H9 (cell line): ENCODE data around the gene AWAT2. TPM values are rescaled to one million over a fixed set of nuclear protein-coding genes. Genes with fewer than 3 reads are reported as not detected.

Source experiments
- DNase-seq: peaks from one replicate; pipeline ENCODE4 v3.0.0-alpha.2; 2017
- H2AFZ ChIP-seq: one replicate; pipeline ENCODE4 v1.6.1; 2013; ENCODE audit warnings: mild to moderate bottlenecking, low read length, control low read depth, moderate library complexity
- H2AK5ac ChIP-seq: 2 replicates; pipeline ENCODE4 v1.6.1; 2013; ENCODE audit warnings: low read length, control low read depth, mixed read lengths; ENCODE audit not compliant: insufficient read length
- H2BK120ac ChIP-seq: one replicate; pipeline ENCODE4 v1.6.1; 2013; ENCODE audit warnings: low read depth, mild to moderate bottlenecking, low read length, control low read depth, inconsistent platforms; ENCODE audit not compliant: poor library complexity, severe bottlenecking
- H2BK12ac ChIP-seq: 2 replicates; pipeline ENCODE4 v1.6.1; 2013; ENCODE audit warnings: low read length, control low read depth, mixed read lengths, low read depth; ENCODE audit not compliant: insufficient read length
- H2BK15ac ChIP-seq: 2 replicates; pipeline ENCODE4 v1.6.1; 2013; ENCODE audit warnings: low read depth, low read length, control low read depth
- H2BK20ac ChIP-seq: one replicate; pipeline ENCODE4 v1.6.1; 2013; ENCODE audit warnings: low read depth, mild to moderate bottlenecking, low read length, control low read depth, inconsistent platforms; ENCODE audit not compliant: poor library complexity, severe bottlenecking
- H2BK5ac ChIP-seq: 2 replicates; pipeline ENCODE4 v1.6.1; 2013; ENCODE audit warnings: low read length, control low read depth, mixed read lengths; ENCODE audit not compliant: insufficient read length
- H3K14ac ChIP-seq: 2 replicates; pipeline ENCODE4 v1.6.1; 2013; ENCODE audit warnings: low read length, control low read depth; ENCODE audit not compliant: insufficient read depth
- H3K18ac ChIP-seq: 2 replicates; pipeline ENCODE4 v1.6.1; 2013; ENCODE audit warnings: low read depth, mild to moderate bottlenecking, mixed read lengths, low read length, control low read depth; ENCODE audit not compliant: insufficient read length
- H3K23ac ChIP-seq: 2 replicates; pipeline ENCODE4 v1.6.1; 2013; ENCODE audit warnings: low read length, control low read depth, mixed read lengths, low read depth; ENCODE audit not compliant: insufficient read length
- H3K23me2 ChIP-seq: 2 replicates; pipeline ENCODE4 v1.6.1; 2013; ENCODE audit warnings: low read depth, mild to moderate bottlenecking, mixed read lengths, low read length, control low read depth; ENCODE audit not compliant: insufficient read length, poor library complexity, severe bottlenecking
- H3K27ac ChIP-seq: 2 replicates; pipeline ENCODE4 v1.5.1; 2013; ENCODE audit warnings: low read length, control low read depth, mixed read lengths, low read depth; ENCODE audit not compliant: insufficient read length
- H3K27me3 ChIP-seq: 2 replicates; pipeline ENCODE4 v1.6.1; 2013; ENCODE audit warnings: low read length, control low read depth, inconsistent platforms; ENCODE audit not compliant: insufficient read depth
- H3K4ac ChIP-seq: 2 replicates; pipeline ENCODE4 v1.6.1; 2013; ENCODE audit warnings: low read depth, mild to moderate bottlenecking, control low read depth, inconsistent platforms, low read length, moderate library complexity
- H3K4me1 ChIP-seq: 2 replicates; pipeline ENCODE4 v1.6.1; 2013; ENCODE audit warnings: low read length, control low read depth, inconsistent platforms; ENCODE audit not compliant: insufficient read depth
- H3K4me2 ChIP-seq: 2 replicates; pipeline ENCODE4 v1.6.1; 2013; ENCODE audit warnings: low read length, control low read depth, mixed read lengths; ENCODE audit not compliant: insufficient read length, insufficient read depth
- H3K56ac ChIP-seq: 2 replicates; pipeline ENCODE4 v1.6.1; 2013; ENCODE audit warnings: low read depth, mild to moderate bottlenecking, mixed read lengths, low read length, control low read depth; ENCODE audit not compliant: insufficient read length
- H3K79me1 ChIP-seq: 2 replicates; pipeline ENCODE4 v1.6.1; 2013; ENCODE audit warnings: low read depth, mild to moderate bottlenecking, moderate library complexity, low read length, control low read depth, inconsistent platforms; ENCODE audit not compliant: insufficient read depth, poor library complexity, severe bottlenecking
- H3K79me2 ChIP-seq: 2 replicates; pipeline ENCODE4 v1.6.1; 2013; ENCODE audit warnings: low read length, control low read depth, inconsistent platforms; ENCODE audit not compliant: insufficient read depth
- H3K9ac ChIP-seq: 2 replicates; pipeline ENCODE4 v1.6.1; 2013; ENCODE audit warnings: low read length, control low read depth, mixed read lengths; ENCODE audit not compliant: insufficient read length; ENCODE audit errors: extremely low read depth
- H3K9me3 ChIP-seq: one replicate; pipeline ENCODE4 v1.6.1; 2013; ENCODE audit warnings: low read depth, low read length, inconsistent platforms; ENCODE audit not compliant: control insufficient read depth
- H3T11ph ChIP-seq: one replicate; pipeline ENCODE4 v1.6.1; 2013; ENCODE audit warnings: mild to moderate bottlenecking, low read length, control low read depth, inconsistent platforms
- H4K20me1 ChIP-seq: one replicate; pipeline ENCODE4 v1.6.1; 2013; ENCODE audit not compliant: control insufficient read depth, insufficient read length, insufficient read depth
- H4K5ac ChIP-seq: 2 replicates; pipeline ENCODE4 v1.6.1; 2013; ENCODE audit warnings: low read depth, mild to moderate bottlenecking, mixed read lengths, low read length, control low read depth; ENCODE audit not compliant: insufficient read length
- H4K8ac ChIP-seq: replicated peaks from 2 replicates; pipeline ENCODE4 v1.6.1; 2013; ENCODE audit warnings: low read length, control low read depth, mixed read lengths, low read depth; ENCODE audit not compliant: insufficient read length
- H4K91ac ChIP-seq: 2 replicates; pipeline ENCODE4 v1.6.1; 2013; ENCODE audit warnings: low read depth, mild to moderate bottlenecking, moderate library complexity, mixed read lengths, low read length, control low read depth; ENCODE audit not compliant: insufficient read length
- H3K27ac Mint-ChIP-seq, 3 experiments: 2 replicates in 2 of 3; 3 replicates in 1 of 3; pipeline ENCODE4 v1.8.0; 2020 to 2021; ENCODE audit warnings: mixed read lengths in 3 of 3, mild to moderate bottlenecking in 1 of 3, moderate library complexity in 1 of 3
- H3K27me3 Mint-ChIP-seq: 2 replicates; pipeline ENCODE4 v1.8.0; 2021; ENCODE audit warnings: low read depth, mild to moderate bottlenecking, moderate library complexity, mixed read lengths
- H3K36me3 Mint-ChIP-seq, 3 experiments: 2 replicates in 2 of 3; 3 replicates in 1 of 3; pipeline ENCODE4 v1.8.0; 2020 to 2021; ENCODE audit warnings: low read depth in 3 of 3, mixed read lengths in 3 of 3; ENCODE audit not compliant: insufficient read depth in 1 of 3
- H3K4me1 Mint-ChIP-seq, 2 experiments: 2 replicates each; pipeline ENCODE4 v1.8.0; 2020; ENCODE audit warnings: mixed read lengths in 2 of 2
- H3K4me3 Mint-ChIP-seq, 2 experiments: 2 replicates in 1 of 2; 3 replicates in 1 of 2; pipeline ENCODE4 v1.8.0; 2020 to 2021; ENCODE audit warnings: mild to moderate bottlenecking in 2 of 2, mixed read lengths in 2 of 2, moderate library complexity in 1 of 2
- H3K9me3 Mint-ChIP-seq, 2 experiments: 2 replicates in 1 of 2; 3 replicates in 1 of 2; pipeline ENCODE4 v1.8.0; 2020; ENCODE audit warnings: mild to moderate bottlenecking in 2 of 2, mixed read lengths in 2 of 2, moderate library complexity in 1 of 2
- WGBS: extraction: QIAGEN DNeasy Blood & Tissue Kit; methylation state at CpG from one replicate; pipeline ENCODE4 v1.1.7; 2013; ENCODE audit warnings: missing lambda C conversion rate, low lambda C conversion rate, mixed read lengths; ENCODE audit not compliant: insufficient read length; ENCODE audit errors: extremely low coverage; 5-methylcytosine and 5-hydroxymethylcytosine counted together
- total RNA-seq: library from RNA; stranded (reverse); gene quantifications from 2 replicates; pipeline ENCODE4 v1.2.1, GENCODE V29; 2021
- TF ChIP-seq, protein P1 (sequence below): fragments of 200-600 bp; sonication (generic); conservative IDR thresholded peaks from 3 replicates; pipeline ENCODE4 v1.8.0; 2021; ENCODE audit warnings: antibody characterized with exemption, mild to moderate bottlenecking

The AWAT2 gene
- total RNA-seq, 1 experiment from 2014 or later = not detected

DNA sequence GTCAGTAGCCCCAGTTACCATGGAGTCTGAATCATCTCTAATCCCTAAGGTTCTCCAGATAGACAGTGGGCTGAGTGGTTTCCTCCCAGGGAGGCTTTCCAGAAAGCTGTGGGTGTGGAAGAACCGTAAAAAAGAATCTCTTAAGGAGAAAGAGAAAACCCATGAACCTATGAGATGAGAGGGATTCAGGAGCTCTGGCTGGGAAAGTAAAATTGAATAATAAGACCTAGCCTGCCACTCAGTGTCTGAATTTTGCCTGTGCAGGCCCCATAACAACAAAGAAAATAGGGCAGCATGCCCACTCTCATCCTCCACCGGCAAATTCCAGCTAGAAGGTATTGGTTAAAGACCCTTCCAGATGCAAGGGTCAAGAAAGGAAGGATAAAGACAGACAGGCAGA is 16.9 kb downstream of the AWAT2 start:
- DNase-seq = no peak
- H2BK120ac ChIP-seq = no peak overlapping the region
- no peaks in the 10 kb centered on the region; the same call in 1 of the 2 replicates for H3K27me3 Mint-ChIP-seq

More for the DNA sequence above, 16.9 kb downstream of the AWAT2 start:
- H3K36me3 Mint-ChIP-seq = peaks cover 0 to 12% (median 3%) of the 10 kb centered on the region in 3 experiments; a peak in 2 of 7 replicates
- Histone ChIP-seq H2BK5ac (no peak overlapping the region), H2AK5ac (no peak overlapping the region), H2BK20ac (no peak overlapping the region), H4K5ac (no peak overlapping the region), H3K4me1 (no peaks in the 10 kb centered on the region), H3K23me2 (no peaks in the 10 kb centered on the region), H3K4ac (no peak overlapping the region), H3K27me3 (no peaks in the 10 kb centered on the region), H4K91ac (no peak overlapping the region), H4K20me1 (no peaks in the 10 kb centered on the region), H3K56ac (no peak overlapping the region), H3K9me3 (peaks cover 32% of the 10 kb centered on the region), H4K8ac (no peak overlapping the region), H3T11ph (no peak overlapping the region), H3K18ac (no peak overlapping the region), H2BK12ac (no peak overlapping the region), H3K14ac (no peak overlapping the region), H2AFZ (no peak overlapping the region), H3K9ac (no peak overlapping the region), H3K4me2 (no peak overlapping the region), H3K79me1 (no peaks in the 10 kb centered on the region), H3K27ac (no peak overlapping the region), H3K23ac (no peak overlapping the region), H2BK15ac (no peak overlapping the region), H3K79me2 (no peaks in the 10 kb centered on the region)
- no CpG with 5 or more reads among the region's 2 CpGs for WGBS
- H3K4me1 Mint-ChIP-seq = peaks cover 9 to 10% of the 10 kb centered on the region in 2 experiments; a peak in 3 of 4 replicates
- peaks cover 58 to 74% of the 10 kb centered on the region in 2 experiments for H3K9me3 Mint-ChIP-seq
- TF ChIP-seq, protein P1, sequence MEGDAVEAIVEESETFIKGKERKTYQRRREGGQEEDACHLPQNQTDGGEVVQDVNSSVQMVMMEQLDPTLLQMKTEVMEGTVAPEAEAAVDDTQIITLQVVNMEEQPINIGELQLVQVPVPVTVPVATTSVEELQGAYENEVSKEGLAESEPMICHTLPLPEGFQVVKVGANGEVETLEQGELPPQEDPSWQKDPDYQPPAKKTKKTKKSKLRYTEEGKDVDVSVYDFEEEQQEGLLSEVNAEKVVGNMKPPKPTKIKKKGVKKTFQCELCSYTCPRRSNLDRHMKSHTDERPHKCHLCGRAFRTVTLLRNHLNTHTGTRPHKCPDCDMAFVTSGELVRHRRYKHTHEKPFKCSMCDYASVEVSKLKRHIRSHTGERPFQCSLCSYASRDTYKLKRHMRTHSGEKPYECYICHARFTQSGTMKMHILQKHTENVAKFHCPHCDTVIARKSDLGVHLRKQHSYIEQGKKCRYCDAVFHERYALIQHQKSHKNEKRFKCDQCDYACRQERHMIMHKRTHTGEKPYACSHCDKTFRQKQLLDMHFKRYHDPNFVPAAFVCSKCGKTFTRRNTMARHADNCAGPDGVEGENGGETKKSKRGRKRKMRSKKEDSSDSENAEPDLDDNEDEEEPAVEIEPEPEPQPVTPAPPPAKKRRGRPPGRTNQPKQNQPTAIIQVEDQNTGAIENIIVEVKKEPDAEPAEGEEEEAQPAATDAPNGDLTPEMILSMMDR = no peak
- H3K4me3 Mint-ChIP-seq = no peak overlapping the region
- no peak overlapping the region for H3K27ac Mint-ChIP-seq
